HG02759 (cell line): ENCODE results near the gene EXD2.
"Not testable (repeated sequence)": the region's sequence is repeated elsewhere in the genome, so short reads cannot be mapped to it uniquely, and the experiment has no call there.

ENCODE experiments used
- ATAC-seq: cut with Tn5 transposase; IDR thresholded peaks from one replicate; pipeline ENCODE4 v1.9.1; 2021; ENCODE audit warnings: mild to moderate bottlenecking, moderate library complexity; ENCODE audit not compliant: unreplicated experiment

Gene EXD2

GRCh38 chr14:69191340-69192111, at the start of gene EXD2:
Gene EXD2, plus strand, starts transcription at chr14:69191498. Its CDS starts 17,973 bp downstream, at chr14:69209471.
- ATAC-seq = peak; percentile 94

DNA sequence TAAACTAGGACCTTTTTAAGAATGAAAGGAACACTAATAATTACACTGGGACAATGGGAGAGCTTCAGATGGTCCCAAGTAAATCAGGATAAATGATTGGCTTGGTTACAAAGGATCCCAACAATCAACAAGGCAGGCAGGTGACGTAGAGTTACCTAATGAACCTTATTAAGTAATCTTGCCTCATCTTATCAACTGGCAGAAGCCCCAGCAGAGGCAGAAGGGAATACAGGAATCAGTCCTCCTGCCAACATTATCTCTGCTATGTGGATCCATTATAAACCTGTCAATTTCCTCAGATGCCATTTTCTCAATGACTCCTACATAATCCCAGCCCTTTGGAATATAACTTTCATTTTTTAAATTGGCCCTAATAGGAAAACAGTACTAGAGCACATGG, 49.7 kb upstream of the EXD2 start:
- no peak for ATAC-seq

GRCh38 chr14:69142101-69142500, 49.2 kb upstream of the EXD2 start:
- no peak for ATAC-seq

GRCh38 chr14:69149461-69150244, 41.6 kb upstream of the EXD2 start:
- ATAC-seq = no peak

- peak; percentile 45 for ATAC-seq
Measured at GRCh38 chr14:69151458-69152180, 39.7 kb upstream of the EXD2 start.

DNA sequence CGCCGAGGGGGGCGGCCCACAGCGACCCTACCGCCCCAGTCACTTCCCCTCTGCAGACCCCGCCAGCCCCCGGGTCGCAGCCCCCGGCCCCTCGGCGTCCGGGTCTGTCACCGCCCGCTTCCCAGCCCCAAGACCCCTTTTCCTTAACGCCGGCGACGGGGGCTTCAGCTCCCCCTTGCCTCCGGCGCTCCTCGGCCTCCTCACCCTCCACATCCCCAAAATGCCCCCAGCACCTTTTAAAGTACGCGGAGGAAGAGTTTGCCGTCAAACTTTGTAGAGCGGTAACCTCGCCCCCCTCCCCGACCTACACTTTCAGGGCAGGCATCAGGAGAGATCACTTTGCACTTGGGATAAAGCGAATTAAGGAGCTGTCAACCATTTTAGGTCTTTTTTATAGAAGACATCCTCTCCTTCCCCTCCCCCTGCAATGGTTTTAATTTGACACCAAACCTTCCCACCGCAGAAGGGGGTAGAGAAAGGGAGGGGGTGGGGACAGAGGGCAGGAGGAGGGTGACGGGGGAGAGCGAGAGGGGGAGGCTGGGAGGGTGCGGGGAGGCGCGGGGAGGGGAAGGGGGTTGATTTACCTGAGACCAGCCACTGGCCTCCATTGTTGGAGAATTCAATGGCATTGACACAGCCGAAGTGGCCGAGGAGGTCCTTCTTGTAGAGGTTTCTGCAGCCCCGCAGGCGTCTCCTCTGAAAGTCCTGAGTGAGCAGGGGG, 39.0 kb upstream of the EXD2 start:
- ATAC-seq = peak; percentile 4

DNA sequence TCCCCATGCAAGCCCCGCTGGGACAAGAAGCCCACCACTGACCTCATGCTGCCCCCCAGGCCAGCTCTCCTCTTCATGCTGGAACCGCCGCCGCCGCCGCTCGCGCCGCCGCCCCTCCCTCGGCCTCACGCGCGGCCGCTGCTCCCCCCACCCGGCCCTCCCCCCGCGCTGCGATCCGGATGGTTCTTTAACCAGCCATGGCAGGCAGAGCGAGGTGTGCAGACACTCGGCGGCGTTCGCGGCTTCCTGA, 38.5 kb upstream of the EXD2 start, which contains the start of gene DCAF5:
Gene DCAF5 (minus strand): TSS at position 218 of the 250 bp plus-strand sequence. CDS start 141 bp downstream, at position 77.
- no peak for ATAC-seq

DNA sequence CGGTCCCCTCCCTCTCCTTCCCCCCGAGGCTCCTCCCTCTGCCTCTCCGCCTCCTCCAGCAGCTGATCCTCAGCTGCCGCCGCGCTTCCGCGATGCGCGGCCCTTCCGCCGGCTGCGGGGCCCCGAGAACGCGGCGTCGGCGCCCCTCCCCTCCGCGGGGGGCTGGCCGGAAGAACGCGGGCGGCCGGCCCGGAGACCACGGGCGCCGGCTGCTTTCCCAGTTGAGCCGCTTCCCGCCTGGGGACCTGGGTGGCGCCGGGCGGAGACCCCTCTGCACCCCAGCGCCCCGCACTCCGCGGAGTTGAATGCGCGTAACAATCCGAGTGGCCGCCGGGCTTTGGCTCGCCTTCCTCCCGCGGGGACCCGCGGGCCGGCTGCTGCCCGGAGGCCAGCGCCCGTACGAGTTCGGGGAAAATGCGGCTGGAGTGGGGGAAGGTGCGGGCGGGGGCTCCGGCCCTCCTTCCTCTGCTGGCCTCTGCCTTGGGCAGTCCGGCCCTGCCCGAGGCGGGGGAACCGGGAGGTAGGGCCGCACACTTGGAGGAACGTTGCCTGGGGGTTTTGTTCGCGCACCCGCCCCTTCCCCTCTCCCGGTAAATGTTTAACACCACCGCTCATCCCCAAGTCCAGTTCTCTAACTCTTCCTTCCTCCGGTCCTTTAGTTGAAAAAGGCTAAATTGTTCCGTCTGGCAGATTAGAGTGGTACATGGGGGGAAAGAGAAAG, 38.0 kb upstream of the EXD2 start:
- peak; percentile 88 for ATAC-seq

DNA sequence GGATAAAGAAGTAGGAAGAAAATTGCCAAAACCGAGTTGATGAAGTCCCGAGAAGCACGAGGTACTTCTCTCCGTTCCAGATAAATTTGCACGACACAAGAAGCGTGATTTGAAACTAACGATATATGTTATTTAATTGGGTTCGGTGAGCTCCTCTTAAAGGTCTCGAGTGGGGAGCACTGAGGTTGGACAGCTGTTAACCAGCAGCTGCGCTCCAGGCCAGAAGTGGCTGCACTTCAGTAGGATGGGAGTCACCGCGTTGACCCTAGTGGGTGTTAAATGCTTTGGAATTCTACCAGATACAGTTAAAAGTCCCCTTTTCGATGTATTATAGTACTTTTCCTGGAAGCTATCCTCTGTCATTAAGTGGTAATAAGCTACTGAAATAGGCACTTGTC, 37.4 kb upstream of the EXD2 start:
- ATAC-seq = no peak

DNA sequence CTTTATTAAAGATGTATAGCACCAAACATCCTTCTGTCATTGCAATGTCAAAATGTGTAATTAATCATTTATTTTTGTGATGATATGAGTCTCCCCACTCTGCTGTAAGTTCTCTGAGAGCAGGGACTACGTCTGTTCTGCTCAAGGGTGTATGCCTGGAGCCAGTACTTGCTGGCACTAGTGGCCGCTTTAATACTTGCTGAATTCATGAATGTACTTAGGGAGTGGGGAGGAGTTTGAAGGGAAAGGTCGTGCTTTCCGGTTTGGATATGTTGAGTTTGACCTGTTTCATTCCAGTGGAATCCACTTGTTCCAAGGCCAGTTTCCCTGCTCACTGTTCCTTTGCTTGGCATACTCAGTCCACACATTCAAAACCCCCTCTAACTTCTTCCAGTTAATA, 36.5 kb upstream of the EXD2 start:
- ATAC-seq = no peak

GRCh38 chr14:69156224-69156623, 35.1 kb upstream of the EXD2 start:
- no peak for ATAC-seq

DNA sequence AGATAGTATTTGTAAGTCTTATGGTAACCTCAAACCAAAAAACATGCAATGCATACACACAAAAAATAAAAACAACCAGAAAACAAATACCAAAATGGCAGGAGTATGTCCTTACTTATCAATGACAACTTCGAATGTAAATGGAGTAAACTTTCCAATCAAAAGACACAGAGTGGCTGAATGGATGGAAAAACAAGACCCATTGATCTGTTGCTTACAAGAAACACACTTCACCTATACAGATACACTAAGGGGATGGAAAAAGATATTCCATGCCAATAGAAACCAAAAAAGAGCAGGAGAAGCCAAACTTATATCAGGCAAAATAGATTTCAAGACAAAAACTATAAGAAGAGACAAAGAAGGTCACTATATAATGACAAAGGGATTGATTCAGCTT, 29.7 kb upstream of the EXD2 start:
- no peak for ATAC-seq

DNA sequence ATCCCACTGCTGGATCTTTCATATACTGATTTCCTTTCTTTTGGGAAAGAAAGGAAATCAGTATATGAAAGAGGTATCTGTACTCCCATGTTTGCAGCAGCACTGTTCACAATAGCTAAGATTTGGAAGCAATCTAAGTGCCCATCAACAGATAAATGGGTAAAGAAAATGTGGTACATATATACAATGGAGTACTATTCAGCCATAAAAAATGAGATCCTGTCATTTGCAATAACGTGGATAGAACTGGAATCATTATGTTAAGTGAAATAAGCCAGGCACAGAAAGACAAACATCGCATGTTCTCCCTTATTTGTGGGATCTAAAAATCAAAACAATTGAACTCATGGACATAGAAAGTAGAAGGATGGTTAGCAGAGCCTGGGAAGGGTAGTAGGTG, 25.5 kb upstream of the EXD2 start:
- ATAC-seq = not testable (repeated sequence)

- ATAC-seq = no peak
Measured at GRCh38 chr14:69170839-69171238, 20.5 kb upstream of the EXD2 start.

DNA sequence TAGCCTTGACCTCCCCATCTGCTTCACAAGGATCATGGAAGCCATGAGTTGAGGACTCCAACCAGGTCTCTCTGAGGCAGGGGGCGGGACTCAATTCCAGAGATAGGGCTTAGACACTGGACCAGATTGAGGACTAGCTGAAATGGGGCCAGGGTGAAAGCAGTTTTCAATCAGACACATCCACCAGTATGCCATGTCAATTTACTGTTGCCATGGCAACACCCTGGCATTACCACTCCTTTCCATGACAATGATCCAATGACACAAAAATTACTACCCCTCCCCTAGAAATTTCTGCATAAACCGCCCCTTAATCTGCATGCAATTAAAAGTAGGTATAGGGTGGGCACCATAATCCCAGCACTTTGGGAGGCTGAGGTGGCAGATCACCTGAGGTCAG, 19.7 kb upstream of the EXD2 start:
- no peak for ATAC-seq

- ATAC-seq = no peak
Measured at GRCh38 chr14:69175130-69175529, 16.2 kb upstream of the EXD2 start.

DNA sequence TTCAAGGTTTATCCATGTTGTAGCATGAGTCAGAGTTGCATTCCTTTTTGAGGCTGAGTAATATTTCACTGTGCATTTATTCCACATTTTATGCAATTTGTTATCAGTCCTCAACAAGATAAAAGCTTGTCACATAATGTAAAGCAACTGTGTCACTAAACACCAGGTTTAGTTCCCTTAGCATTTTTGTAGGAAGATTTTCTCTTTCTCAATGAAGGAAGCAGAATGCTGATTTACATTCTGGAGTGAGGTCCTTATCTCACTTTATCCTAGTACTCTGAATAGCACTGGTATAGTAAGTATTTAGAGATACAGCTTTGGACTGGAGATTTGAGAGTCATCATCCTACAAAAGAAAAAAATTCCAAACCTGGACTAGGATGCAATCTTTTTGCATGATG, 9.8 kb upstream of the EXD2 start:
- no peak for ATAC-seq

DNA sequence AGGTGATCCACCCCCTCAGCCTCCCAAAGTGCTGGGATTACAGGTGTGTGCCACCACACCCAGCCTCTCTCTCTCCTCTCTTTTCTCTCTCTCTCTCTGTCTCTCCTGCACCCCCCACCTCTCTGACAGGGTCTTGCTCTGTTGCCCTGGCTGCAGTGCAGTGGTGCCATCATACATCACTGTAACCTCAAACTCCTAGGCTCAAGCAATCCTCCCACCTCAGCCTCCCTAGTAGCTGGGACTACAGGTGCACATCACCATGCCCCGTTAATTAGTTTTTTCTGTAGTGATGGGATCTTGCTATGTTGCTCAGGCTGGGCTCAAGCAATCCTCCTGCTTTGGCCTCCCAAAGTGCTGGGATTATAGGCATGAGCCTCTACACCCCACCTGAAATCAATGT, 8.7 kb upstream of the EXD2 start:
- not testable (repeated sequence) for ATAC-seq

- ATAC-seq = no peak
Measured at GRCh38 chr14:69183735-69184134, 7.6 kb upstream of the EXD2 start.

DNA sequence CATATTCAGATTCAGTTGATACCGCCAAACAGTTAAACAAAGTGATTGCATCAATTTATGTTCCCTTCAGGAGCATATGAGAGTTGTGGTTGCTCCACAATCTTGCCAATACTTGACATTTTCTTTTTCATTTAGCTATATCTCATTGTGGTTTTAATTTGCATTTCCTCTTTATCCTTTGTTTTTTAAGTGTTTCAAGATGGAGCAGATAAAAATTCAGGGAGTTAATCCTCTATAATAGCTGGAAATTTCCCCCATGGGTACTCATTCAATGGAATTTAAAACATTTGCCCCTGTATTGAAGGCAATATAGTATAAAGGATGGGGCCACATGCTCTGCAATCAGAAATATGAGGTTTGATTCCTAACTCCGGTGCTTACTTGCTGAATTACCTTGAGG, 1.1 kb upstream of the EXD2 start:
- ATAC-seq = no peak

- no peak for ATAC-seq
Measured at GRCh38 chr14:69193721-69194120, 2.4 kb downstream of the EXD2 start.
